ENCODE results near the gene L1TD1.
A peak's percentile ranks its signal among the peaks of the same experiment; 100 is the strongest.

L1TD1 gene

GRCh38 chr1:62175568-62176179, 19.0 kb upstream of the L1TD1 start:
- no peak overlapping the region for H4K91ac ChIP-seq (ENCODE audit: low read depth, low read length, poor library complexity)
- no peak overlapping the region for H4K8ac ChIP-seq (ENCODE audit: low read depth, low read length)
- H3K4ac ChIP-seq (ENCODE audit: low read length), result no peak overlapping the region
- H2BK15ac ChIP-seq (ENCODE audit: low read length), result no peak overlapping the region
- H3K23ac ChIP-seq (ENCODE audit: low read depth, low read length, poor library complexity), result no peak overlapping the region
- H2BK12ac ChIP-seq (ENCODE audit: low read length), result no peak overlapping the region
- no peak overlapping the region for H3K9ac ChIP-seq (ENCODE audit: low read depth, low read length, poor library complexity)
- no peaks in the 10 kb centered on the region for H3K9me3 ChIP-seq (replicated peaks in 1 of 2; ENCODE audit: control insufficient read depth in 2 of 2, insufficient read depth in 1 of 2, low read depth in 1 of 2, low read length in 2 of 2)
- DNase-seq (ENCODE audit: low spot score), result peak; percentile 60
- WGBS, 2 donors (ENCODE audit: extremely low coverage in 2 of 2, insufficient read length in 2 of 2, insufficient replicate concordance in 1 of 2), result no CpG with 5 or more reads among the region's 9 CpGs
- no peak overlapping the region for H2BK120ac ChIP-seq (ENCODE audit: low read depth, low read length)
- no peak overlapping the region for H3K18ac ChIP-seq (ENCODE audit: low read length)
- no peak overlapping the region for H3K27ac ChIP-seq (replicated peaks; ENCODE audit: low read length)
- no peaks in the 10 kb centered on the region for H3K36me3 ChIP-seq (replicated peaks in 1 of 2; ENCODE audit: control insufficient read depth in 2 of 2, insufficient read depth in 2 of 2, low read length in 2 of 2)
- no peak overlapping the region for H3K4me2 ChIP-seq (ENCODE audit: insufficient read depth, low read length, poor library complexity, severe bottlenecking)
- no peak overlapping the region for H3K14ac ChIP-seq (ENCODE audit: low read length)
- no peak overlapping the region for H2AK5ac ChIP-seq (ENCODE audit: low read depth, low read length)
- H2AFZ ChIP-seq (ENCODE audit: low read length), result no peak overlapping the region
- H2BK5ac ChIP-seq (ENCODE audit: low read length), result no peak overlapping the region
- H3K4me3 ChIP-seq (ENCODE audit: low read length in 2 of 2), result no peak overlapping the region
- no peaks in the 10 kb centered on the region for H3K27me3 ChIP-seq (ENCODE audit: control insufficient read depth in 3 of 3, insufficient read depth in 3 of 3, low read depth in 1 of 3, low read length in 3 of 3)
- peaks cover 0 to 2% of the 10 kb centered on the region in 2 donors for H3K4me1 ChIP-seq (ENCODE audit: control insufficient read depth in 2 of 2, insufficient read depth in 1 of 2, low read depth in 1 of 2, low read length in 2 of 2)
- H3K79me1 ChIP-seq (ENCODE audit: low read depth, low read length), result no peaks in the 10 kb centered on the region

- H3K27ac ChIP-seq (replicated peaks; ENCODE audit: low read length), result no peak overlapping the region
- no CpG with 5 or more reads among the region's 14 CpGs for WGBS, 2 donors (ENCODE audit: extremely low coverage in 2 of 2, insufficient read length in 2 of 2, insufficient replicate concordance in 1 of 2)
- H3K4me3 ChIP-seq (ENCODE audit: low read length in 2 of 2), result no peak overlapping the region
- no peak overlapping the region for H3K14ac ChIP-seq (ENCODE audit: low read length)
- no peak overlapping the region for H4K91ac ChIP-seq (ENCODE audit: low read depth, low read length, poor library complexity)
- no peak overlapping the region for H3K4ac ChIP-seq (ENCODE audit: low read length)
- no peaks in the 10 kb centered on the region for H3K27me3 ChIP-seq (ENCODE audit: control insufficient read depth in 3 of 3, insufficient read depth in 3 of 3, low read depth in 1 of 3, low read length in 3 of 3)
- no peak overlapping the region for H2BK15ac ChIP-seq (ENCODE audit: low read length)
- H2BK5ac ChIP-seq (ENCODE audit: low read length), result no peak overlapping the region
- H2AK5ac ChIP-seq (ENCODE audit: low read depth, low read length), result no peak overlapping the region
- H2BK120ac ChIP-seq (ENCODE audit: low read depth, low read length), result no peak overlapping the region
- H3K23ac ChIP-seq (ENCODE audit: low read depth, low read length, poor library complexity), result no peak overlapping the region
- no peak overlapping the region for H3K9ac ChIP-seq (ENCODE audit: low read depth, low read length, poor library complexity)
- no peak overlapping the region for H2BK12ac ChIP-seq (ENCODE audit: low read length)
- no peak overlapping the region for H3K18ac ChIP-seq (ENCODE audit: low read length)
- H3K9me3 ChIP-seq (replicated peaks in 1 of 2; ENCODE audit: control insufficient read depth in 2 of 2, insufficient read depth in 1 of 2, low read depth in 1 of 2, low read length in 2 of 2), result no peaks in the 10 kb centered on the region
- H4K8ac ChIP-seq (ENCODE audit: low read depth, low read length), result no peak overlapping the region
- no peak overlapping the region for H2AFZ ChIP-seq (ENCODE audit: low read length)
- DNase-seq (ENCODE audit: low spot score), result no peak
- H3K36me3 ChIP-seq (replicated peaks in 1 of 2; ENCODE audit: control insufficient read depth in 2 of 2, insufficient read depth in 2 of 2, low read length in 2 of 2), result no peaks in the 10 kb centered on the region
- peaks cover 0 to 6% of the 10 kb centered on the region in 2 donors for H3K4me1 ChIP-seq (ENCODE audit: control insufficient read depth in 2 of 2, insufficient read depth in 1 of 2, low read depth in 1 of 2, low read length in 2 of 2)
- H3K79me1 ChIP-seq (ENCODE audit: low read depth, low read length), result no peaks in the 10 kb centered on the region
- no peak overlapping the region for H3K4me2 ChIP-seq (ENCODE audit: insufficient read depth, low read length, poor library complexity, severe bottlenecking)
These were observed 17.9 kb upstream of the L1TD1 start for GRCh38 chr1:62176597-62177312.

- Histone ChIP-seq H3K27ac (replicated peaks; ENCODE audit: low read length) (no peak overlapping the region), H2AK5ac (ENCODE audit: low read depth, low read length) (no peak overlapping the region), H2BK12ac (ENCODE audit: low read length) (no peak overlapping the region), H3K18ac (ENCODE audit: low read length) (no peak overlapping the region), H3K4me2 (ENCODE audit: insufficient read depth, low read length, poor library complexity, severe bottlenecking) (no peak overlapping the region), H3K23ac (ENCODE audit: low read depth, low read length, poor library complexity) (no peak overlapping the region), H3K27me3 (ENCODE audit: control insufficient read depth in 3 of 3, insufficient read depth in 3 of 3, low read depth in 1 of 3, low read length in 3 of 3) (peaks cover 0 to 5% (median 0%) of the 10 kb centered on the region in 3 experiments), H3K9me3 (replicated peaks in 1 of 2; ENCODE audit: control insufficient read depth in 2 of 2, insufficient read depth in 1 of 2, low read depth in 1 of 2, low read length in 2 of 2) (no peaks in the 10 kb centered on the region), H3K14ac (ENCODE audit: low read length) (no peak overlapping the region), H3K4me1 (ENCODE audit: control insufficient read depth in 2 of 2, insufficient read depth in 1 of 2, low read depth in 1 of 2, low read length in 2 of 2) (peaks cover 0 to 6% of the 10 kb centered on the region in 2 donors), H3K36me3 (replicated peaks in 1 of 2; ENCODE audit: control insufficient read depth in 2 of 2, insufficient read depth in 2 of 2, low read length in 2 of 2) (no peaks in the 10 kb centered on the region), H2AFZ (ENCODE audit: low read length) (no peak overlapping the region), H4K91ac (ENCODE audit: low read depth, low read length, poor library complexity) (no peak overlapping the region), H2BK120ac (ENCODE audit: low read depth, low read length) (no peak overlapping the region), H2BK15ac (ENCODE audit: low read length) (no peak overlapping the region), H3K9ac (ENCODE audit: low read depth, low read length, poor library complexity) (no peak overlapping the region), H4K8ac (ENCODE audit: low read depth, low read length) (no peak overlapping the region), H2BK5ac (ENCODE audit: low read length) (no peak overlapping the region), H3K4me3 (ENCODE audit: low read length in 2 of 2) (no peak overlapping the region), H3K79me1 (ENCODE audit: low read depth, low read length) (no peaks in the 10 kb centered on the region), H3K4ac (ENCODE audit: low read length) (no peak overlapping the region)
- no CpG with 5 or more reads among the region's 1 CpG for WGBS, 2 donors (ENCODE audit: extremely low coverage in 2 of 2, insufficient read length in 2 of 2, insufficient replicate concordance in 1 of 2)
- DNase-seq (ENCODE audit: low spot score), result no peak
These were observed 17.0 kb upstream of the L1TD1 start for GRCh38 chr1:62177621-62178020.

- peaks cover 0 to 6% (median 0%) of the 10 kb centered on the region in 3 experiments for H3K27me3 ChIP-seq (ENCODE audit: control insufficient read depth in 3 of 3, insufficient read depth in 3 of 3, low read depth in 1 of 3, low read length in 3 of 3)
- H2BK120ac ChIP-seq (ENCODE audit: low read depth, low read length), result no peak overlapping the region
- no peaks in the 10 kb centered on the region for H3K36me3 ChIP-seq (replicated peaks in 1 of 2; ENCODE audit: control insufficient read depth in 2 of 2, insufficient read depth in 2 of 2, low read length in 2 of 2)
- H2BK12ac ChIP-seq (ENCODE audit: low read length), result peak overlapping the region; percentile 87
- no peak overlapping the region for H3K23ac ChIP-seq (ENCODE audit: low read depth, low read length, poor library complexity)
- H3K4ac ChIP-seq (ENCODE audit: low read length), result no peak overlapping the region
- no peak overlapping the region for H3K14ac ChIP-seq (ENCODE audit: low read length)
- no peak overlapping the region for H3K27ac ChIP-seq (replicated peaks; ENCODE audit: low read length)
- H3K4me1 ChIP-seq (ENCODE audit: control insufficient read depth in 2 of 2, insufficient read depth in 1 of 2, low read depth in 1 of 2, low read length in 2 of 2), result peaks cover 0 to 8% of the 10 kb centered on the region in 2 donors
- H3K79me1 ChIP-seq (ENCODE audit: low read depth, low read length), result no peaks in the 10 kb centered on the region
- no peak overlapping the region for H4K91ac ChIP-seq (ENCODE audit: low read depth, low read length, poor library complexity)
- no peak overlapping the region for H2BK5ac ChIP-seq (ENCODE audit: low read length)
- H3K9me3 ChIP-seq (replicated peaks in 1 of 2; ENCODE audit: control insufficient read depth in 2 of 2, insufficient read depth in 1 of 2, low read depth in 1 of 2, low read length in 2 of 2), result no peaks in the 10 kb centered on the region
- no peak overlapping the region for H3K9ac ChIP-seq (ENCODE audit: low read depth, low read length, poor library complexity)
- H2AK5ac ChIP-seq (ENCODE audit: low read depth, low read length), result peak overlapping the region; percentile 69
- peak overlapping the region; percentile 40 for H3K18ac ChIP-seq (ENCODE audit: low read length)
- DNase-seq (ENCODE audit: low spot score), result no peak
- H3K4me2 ChIP-seq (ENCODE audit: insufficient read depth, low read length, poor library complexity, severe bottlenecking), result no peak overlapping the region
- no peak overlapping the region for H3K4me3 ChIP-seq (ENCODE audit: low read length in 2 of 2)
- no peak overlapping the region for H4K8ac ChIP-seq (ENCODE audit: low read depth, low read length)
- no CpG with 5 or more reads among the region's 7 CpGs for WGBS, 2 donors (ENCODE audit: extremely low coverage in 2 of 2, insufficient read length in 2 of 2, insufficient replicate concordance in 1 of 2)
- H2BK15ac ChIP-seq (ENCODE audit: low read length), result no peak overlapping the region
- H2AFZ ChIP-seq (ENCODE audit: low read length), result no peak overlapping the region
These were observed 16.3 kb upstream of the L1TD1 start for GRCh38 chr1:62178372-62178771.

All from neuronal stem cell (in vitro differentiated cells).